Measurements from ENCODE around the gene RAMACL. TPM values are rescaled to one million over a fixed set of nuclear protein-coding genes. Genes with fewer than 3 reads are reported as not detected.

RAMACL gene
- total and polyA plus RNA-seq, 4 donors, result 0.22 to 0.59 (median 0.31) TPM

GRCh38 chr6:166595061-166595780 lies 8.7 kb upstream of the RAMACL start:
- Histone ChIP-seq H3K9ac (ENCODE audit: low read depth in 1 of 2, low read length in 2 of 2) (no peak overlapping the region), H3K27me3 (ENCODE audit: control insufficient read depth in 4 of 4, insufficient read depth in 4 of 4, low read length in 3 of 4) (no peaks in the 10 kb centered on the region), H3K27ac (ENCODE audit: low read depth in 1 of 2, low read length in 2 of 2) (no peak overlapping the region), H3K36me3 (ENCODE audit: control insufficient read depth in 4 of 4, insufficient read depth in 3 of 4, low read depth in 1 of 4, low read length in 3 of 4) (no peaks in the 10 kb centered on the region), H3K9me3 (ENCODE audit: control insufficient read depth in 4 of 4, low read length in 3 of 4) (no peaks in the 10 kb centered on the region), H3K4me1 (ENCODE audit: control insufficient read depth in 4 of 4, insufficient read depth in 4 of 4, low read length in 3 of 4) (no peaks in the 10 kb centered on the region), H3K4me3 (ENCODE audit: low read depth in 1 of 3, low read length in 3 of 3) (no peak overlapping the region)
- no peak for DNase-seq (ENCODE audit: low spot score)
- no peak for TF ChIP-seq RAD21 (IDR thresholded peaks at IDR 0.05)
- TF ChIP-seq, protein P1, sequence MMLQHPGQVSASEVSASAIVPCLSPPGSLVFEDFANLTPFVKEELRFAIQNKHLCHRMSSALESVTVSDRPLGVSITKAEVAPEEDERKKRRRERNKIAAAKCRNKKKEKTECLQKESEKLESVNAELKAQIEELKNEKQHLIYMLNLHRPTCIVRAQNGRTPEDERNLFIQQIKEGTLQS (IDR thresholded peaks at IDR 0.05), result no peak
- no peak for TF ChIP-seq HNF4G (IDR thresholded peaks at IDR 0.05)
- WGBS, result 96% methylated on average over 13 of the region's 13 CpGs

DNA sequence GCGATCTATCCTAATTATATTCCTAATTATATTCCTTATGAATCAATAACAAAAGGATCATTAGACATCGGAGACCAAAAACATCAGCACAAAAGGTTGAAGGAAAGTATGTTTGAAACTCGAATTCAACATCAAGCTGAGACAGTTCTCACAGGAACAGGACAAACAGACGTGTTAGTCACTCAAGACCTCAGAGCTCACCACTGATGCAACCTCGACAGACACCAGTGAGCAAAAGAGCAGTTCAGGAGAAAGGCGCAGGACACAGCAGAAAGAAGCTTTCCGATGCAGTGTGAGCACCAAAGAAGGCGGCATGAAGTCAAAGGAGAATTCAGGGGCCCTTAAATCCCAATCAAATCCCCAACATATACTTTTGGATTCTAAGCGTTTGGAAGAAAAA lies 6.3 kb upstream of the RAMACL start:
- no peak overlapping the region for H3K4me3 ChIP-seq (ENCODE audit: low read depth in 1 of 3, low read length in 3 of 3)
- H3K4me1 ChIP-seq (ENCODE audit: control insufficient read depth in 4 of 4, insufficient read depth in 4 of 4, low read length in 3 of 4), result no peaks in the 10 kb centered on the region
- DNase-seq (ENCODE audit: low spot score), result no peak
- WGBS, result 93% methylated on average over 9 of the region's 9 CpGs
- H3K36me3 ChIP-seq (ENCODE audit: control insufficient read depth in 4 of 4, insufficient read depth in 3 of 4, low read depth in 1 of 4, low read length in 3 of 4), result no peaks in the 10 kb centered on the region
- H3K27ac ChIP-seq (ENCODE audit: low read depth in 1 of 2, low read length in 2 of 2), result no peak overlapping the region
- no peaks in the 10 kb centered on the region for H3K27me3 ChIP-seq (ENCODE audit: control insufficient read depth in 4 of 4, insufficient read depth in 4 of 4, low read length in 3 of 4)
- H3K9me3 ChIP-seq (ENCODE audit: control insufficient read depth in 4 of 4, low read length in 3 of 4), result no peaks in the 10 kb centered on the region
- no peak for TF ChIP-seq HNF4G (IDR thresholded peaks at IDR 0.05)
- TF ChIP-seq TAF1 (conservative IDR thresholded peaks at IDR 0.05), result no peak
- no peak for TF ChIP-seq GABPA (IDR thresholded peaks at IDR 0.05 in 1 of 2, conservative IDR thresholded peaks at IDR 0.05 in 1 of 2)
- H3K9ac ChIP-seq (ENCODE audit: low read depth in 1 of 2, low read length in 2 of 2), result no peak overlapping the region

DNA sequence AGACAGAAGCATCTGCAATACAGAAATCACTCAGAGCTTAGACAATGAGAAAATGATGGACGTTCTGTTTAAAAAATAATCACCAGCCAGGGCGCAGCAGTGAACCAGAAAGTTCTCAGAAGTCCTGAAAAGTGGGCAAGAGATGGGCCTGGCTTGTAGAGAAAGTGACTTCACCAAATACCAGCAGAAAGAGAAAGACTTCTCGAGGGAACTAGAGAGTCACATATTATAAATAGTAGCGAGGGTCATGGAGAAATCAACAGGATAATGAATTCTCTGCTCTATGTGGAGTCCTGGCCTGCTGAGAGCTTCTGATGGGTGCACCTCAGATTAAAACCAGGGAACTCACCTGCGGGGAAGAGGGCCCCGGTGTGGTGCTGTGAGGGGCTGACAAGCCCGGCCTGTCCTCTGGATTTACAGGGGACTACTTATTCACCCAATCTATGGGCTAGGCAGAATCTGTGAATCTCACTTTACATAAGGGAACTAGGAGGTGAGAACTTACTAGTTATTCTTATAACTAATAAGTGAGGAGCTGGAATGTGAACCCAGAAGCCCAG lies 5.6 kb upstream of the RAMACL start:
- Histone ChIP-seq H3K4me3 (ENCODE audit: low read depth in 1 of 3, low read length in 3 of 3) (no peak overlapping the region), H3K4me1 (ENCODE audit: control insufficient read depth in 4 of 4, insufficient read depth in 4 of 4, low read length in 3 of 4) (no peaks in the 10 kb centered on the region), H3K9me3 (ENCODE audit: control insufficient read depth in 4 of 4, low read length in 3 of 4) (no peaks in the 10 kb centered on the region), H3K27ac (ENCODE audit: low read depth in 1 of 2, low read length in 2 of 2) (no peak overlapping the region), H3K36me3 (ENCODE audit: control insufficient read depth in 4 of 4, insufficient read depth in 3 of 4, low read depth in 1 of 4, low read length in 3 of 4) (no peaks in the 10 kb centered on the region), H3K27me3 (ENCODE audit: control insufficient read depth in 4 of 4, insufficient read depth in 4 of 4, low read length in 3 of 4) (no peaks in the 10 kb centered on the region), H3K9ac (ENCODE audit: low read depth in 1 of 2, low read length in 2 of 2) (no peak overlapping the region)
- no peak for DNase-seq (ENCODE audit: low spot score)
- TF ChIP-seq HNF4G (IDR thresholded peaks at IDR 0.05), result no peak
- 94% methylated on average over 7 of the region's 7 CpGs for WGBS

DNA sequence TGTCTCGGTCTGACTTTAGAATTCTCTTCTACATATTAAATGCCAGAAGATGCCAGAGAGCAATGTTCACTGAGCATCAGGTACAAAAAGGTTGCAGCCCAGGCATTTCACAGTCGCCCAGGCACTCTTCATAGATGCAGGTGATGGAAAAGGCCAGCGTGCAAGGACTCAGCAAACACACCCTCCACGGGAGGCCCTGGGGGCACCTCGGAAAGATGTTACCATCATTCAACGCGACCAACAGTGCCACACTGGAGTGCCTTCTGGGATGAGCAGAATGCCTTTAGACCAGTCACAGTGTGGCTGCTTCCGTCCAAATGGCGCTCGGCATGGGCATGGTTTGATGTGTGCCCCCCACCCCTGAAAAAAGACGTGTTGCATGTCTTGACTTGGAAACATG lies 4.5 kb upstream of the RAMACL start:
- no peaks in the 10 kb centered on the region for H3K4me1 ChIP-seq (ENCODE audit: control insufficient read depth in 4 of 4, insufficient read depth in 4 of 4, low read length in 3 of 4)
- no peak overlapping the region for H3K27ac ChIP-seq (ENCODE audit: low read depth in 1 of 2, low read length in 2 of 2)
- no peaks in the 10 kb centered on the region for H3K27me3 ChIP-seq (ENCODE audit: control insufficient read depth in 4 of 4, insufficient read depth in 4 of 4, low read length in 3 of 4)
- DNase-seq (ENCODE audit: low spot score), result no peak
- H3K4me3 ChIP-seq (ENCODE audit: low read depth in 1 of 3, low read length in 3 of 3), result no peak overlapping the region
- H3K36me3 ChIP-seq (ENCODE audit: control insufficient read depth in 4 of 4, insufficient read depth in 3 of 4, low read depth in 1 of 4, low read length in 3 of 4), result no peaks in the 10 kb centered on the region
- WGBS, result 96% methylated on average over 11 of the region's 11 CpGs
- no peak overlapping the region for H3K9ac ChIP-seq (ENCODE audit: low read depth in 1 of 2, low read length in 2 of 2)
- H3K9me3 ChIP-seq (ENCODE audit: control insufficient read depth in 4 of 4, low read length in 3 of 4), result no peaks in the 10 kb centered on the region
- TF ChIP-seq FOXA1 (IDR thresholded peaks at IDR 0.05) (no peak), GABPA (IDR thresholded peaks at IDR 0.05 in 1 of 2, conservative IDR thresholded peaks at IDR 0.05 in 1 of 2) (no peak), FOXA2 (IDR thresholded peaks at IDR 0.05) (no peak), HNF4G (IDR thresholded peaks at IDR 0.05) (no peak), EGR1 (IDR thresholded peaks at IDR 0.05; ENCODE audit: low read depth in 2 of 2) (no peak), CTCF (IDR thresholded peaks at IDR 0.05; ENCODE audit: low read depth, low read length, missing input control) (no peak), NR2F2 (IDR thresholded peaks at IDR 0.05) (no peak), HNF4A (conservative IDR thresholded peaks at IDR 0.05) (no peak)
- TF ChIP-seq, protein P2, sequence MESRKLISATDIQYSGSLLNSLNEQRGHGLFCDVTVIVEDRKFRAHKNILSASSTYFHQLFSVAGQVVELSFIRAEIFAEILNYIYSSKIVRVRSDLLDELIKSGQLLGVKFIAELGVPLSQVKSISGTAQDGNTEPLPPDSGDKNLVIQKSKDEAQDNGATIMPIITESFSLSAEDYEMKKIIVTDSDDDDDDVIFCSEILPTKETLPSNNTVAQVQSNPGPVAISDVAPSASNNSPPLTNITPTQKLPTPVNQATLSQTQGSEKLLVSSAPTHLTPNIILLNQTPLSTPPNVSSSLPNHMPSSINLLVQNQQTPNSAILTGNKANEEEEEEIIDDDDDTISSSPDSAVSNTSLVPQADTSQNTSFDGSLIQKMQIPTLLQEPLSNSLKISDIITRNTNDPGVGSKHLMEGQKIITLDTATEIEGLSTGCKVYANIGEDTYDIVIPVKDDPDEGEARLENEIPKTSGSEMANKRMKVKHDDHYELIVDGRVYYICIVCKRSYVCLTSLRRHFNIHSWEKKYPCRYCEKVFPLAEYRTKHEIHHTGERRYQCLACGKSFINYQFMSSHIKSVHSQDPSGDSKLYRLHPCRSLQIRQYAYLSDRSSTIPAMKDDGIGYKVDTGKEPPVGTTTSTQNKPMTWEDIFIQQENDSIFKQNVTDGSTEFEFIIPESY (IDR thresholded peaks at IDR 0.05), result no peak
- TF ChIP-seq, protein P1 (IDR thresholded peaks at IDR 0.05), result no peak
- TF ChIP-seq, protein P3, sequence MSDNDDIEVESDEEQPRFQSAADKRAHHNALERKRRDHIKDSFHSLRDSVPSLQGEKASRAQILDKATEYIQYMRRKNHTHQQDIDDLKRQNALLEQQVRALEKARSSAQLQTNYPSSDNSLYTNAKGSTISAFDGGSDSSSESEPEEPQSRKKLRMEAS (IDR thresholded peaks at IDR 0.05), result no peak
